Dermis microvascular lymphatic vessel endothelial cell (primary cell): ENCODE results near the gene TRIOBP. TPM values are rescaled to one million over a fixed set of nuclear protein-coding genes. Genes with fewer than 3 reads are reported as not detected.

Experiments
- DNase-seq, 2 donors: peaks; one replicate each; pipeline versions ENCODE4 v3.0.0 to v3.0.0-alpha.2; 2010; ENCODE audit warnings: low read depth in 2 of 2
- total RNA-seq: library from RNA; depleted of rRNA; stranded (reverse); fragments of >200 nt; gene quantifications from 2 replicates; pipeline ENCODE4 v1.2.1, GENCODE V29; 2014

Gene TRIOBP
- total RNA-seq, 1 donor from 2014 or later: 95.9 TPM

DNA sequence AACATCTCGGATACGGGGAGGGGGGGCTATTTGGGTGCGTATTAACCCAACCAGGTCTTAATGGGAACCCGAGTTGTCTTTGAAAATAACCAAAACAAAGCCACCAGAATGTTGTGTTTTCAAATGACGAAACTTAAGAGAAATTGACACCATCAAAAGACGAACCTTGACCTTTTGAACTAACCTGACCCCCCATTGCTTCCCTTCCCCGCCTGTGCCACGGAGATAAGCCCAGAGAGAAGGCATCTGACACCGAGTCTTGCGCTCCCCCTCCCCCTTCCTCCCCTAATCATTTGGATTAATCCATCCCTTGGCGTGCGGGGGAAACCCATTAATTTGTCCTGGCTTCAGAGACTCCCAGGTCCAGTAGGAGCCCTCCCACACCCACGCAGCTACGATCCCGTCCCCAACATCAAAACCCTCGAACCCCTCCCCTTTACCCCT lies 106.4 kb downstream of the TRIOBP start:
- no peak for DNase-seq

DNA sequence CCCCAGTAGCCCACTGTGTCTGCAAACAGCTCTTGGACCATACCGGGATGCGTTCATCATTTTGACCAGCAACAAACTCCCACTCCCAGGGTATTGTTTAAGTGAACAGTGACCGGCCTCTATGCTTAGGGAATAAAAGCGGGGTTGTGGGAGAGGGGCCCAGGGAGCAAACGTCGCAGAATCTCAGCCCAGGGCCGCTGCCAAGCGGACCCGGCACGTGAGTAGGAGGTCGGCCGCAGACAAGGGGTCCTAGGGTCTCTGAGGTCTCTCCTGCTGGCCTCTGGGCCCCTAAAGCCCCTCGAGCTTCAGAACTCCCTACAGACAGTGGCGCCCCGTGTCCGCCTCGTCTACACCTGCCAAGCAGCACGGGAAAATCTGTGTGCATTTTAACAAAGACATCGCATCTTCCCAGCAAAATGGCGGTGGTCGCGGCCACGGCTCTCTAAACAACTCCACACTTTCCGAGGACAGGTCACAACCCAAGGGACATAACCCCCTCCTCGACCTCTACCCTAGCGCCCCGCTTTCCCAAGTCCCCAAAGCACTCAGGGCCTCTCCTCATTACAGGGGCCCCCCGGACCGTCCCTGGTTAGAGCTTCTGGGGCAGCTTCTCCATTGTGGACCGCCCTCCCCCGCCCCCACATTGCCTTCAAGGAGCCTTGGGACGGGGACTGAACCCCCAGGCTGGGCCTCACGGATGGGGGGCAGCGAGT lies 106.9 kb downstream of the TRIOBP start:
- no peak for DNase-seq

DNA sequence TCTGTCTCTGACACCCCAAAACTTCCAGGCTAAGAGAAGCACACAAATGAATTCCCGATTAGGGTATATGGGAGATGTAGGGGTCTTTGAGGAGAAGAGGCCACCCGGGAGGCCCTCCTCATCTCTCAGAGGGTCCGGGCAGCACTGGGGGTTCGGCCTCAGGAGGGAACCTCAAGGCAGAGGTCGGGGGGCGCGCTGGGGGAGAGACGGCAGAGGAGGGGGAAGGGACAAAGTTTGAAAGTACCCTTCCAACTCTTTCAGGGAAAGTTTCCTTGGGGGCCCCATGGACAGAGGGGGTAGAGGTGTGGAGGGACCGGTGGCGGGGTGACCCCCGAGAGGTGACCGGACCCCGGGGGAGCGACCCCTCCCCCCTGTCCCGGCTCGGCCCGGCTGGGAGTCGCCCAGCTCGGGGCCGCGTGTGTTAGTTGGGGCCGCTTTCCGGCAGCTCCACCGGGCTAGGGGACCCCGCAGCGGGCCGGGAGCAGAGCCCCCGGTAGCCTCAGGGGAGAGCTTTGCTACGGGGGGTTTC lies 107.6 kb downstream of the TRIOBP start:
- no peak for DNase-seq

DNA sequence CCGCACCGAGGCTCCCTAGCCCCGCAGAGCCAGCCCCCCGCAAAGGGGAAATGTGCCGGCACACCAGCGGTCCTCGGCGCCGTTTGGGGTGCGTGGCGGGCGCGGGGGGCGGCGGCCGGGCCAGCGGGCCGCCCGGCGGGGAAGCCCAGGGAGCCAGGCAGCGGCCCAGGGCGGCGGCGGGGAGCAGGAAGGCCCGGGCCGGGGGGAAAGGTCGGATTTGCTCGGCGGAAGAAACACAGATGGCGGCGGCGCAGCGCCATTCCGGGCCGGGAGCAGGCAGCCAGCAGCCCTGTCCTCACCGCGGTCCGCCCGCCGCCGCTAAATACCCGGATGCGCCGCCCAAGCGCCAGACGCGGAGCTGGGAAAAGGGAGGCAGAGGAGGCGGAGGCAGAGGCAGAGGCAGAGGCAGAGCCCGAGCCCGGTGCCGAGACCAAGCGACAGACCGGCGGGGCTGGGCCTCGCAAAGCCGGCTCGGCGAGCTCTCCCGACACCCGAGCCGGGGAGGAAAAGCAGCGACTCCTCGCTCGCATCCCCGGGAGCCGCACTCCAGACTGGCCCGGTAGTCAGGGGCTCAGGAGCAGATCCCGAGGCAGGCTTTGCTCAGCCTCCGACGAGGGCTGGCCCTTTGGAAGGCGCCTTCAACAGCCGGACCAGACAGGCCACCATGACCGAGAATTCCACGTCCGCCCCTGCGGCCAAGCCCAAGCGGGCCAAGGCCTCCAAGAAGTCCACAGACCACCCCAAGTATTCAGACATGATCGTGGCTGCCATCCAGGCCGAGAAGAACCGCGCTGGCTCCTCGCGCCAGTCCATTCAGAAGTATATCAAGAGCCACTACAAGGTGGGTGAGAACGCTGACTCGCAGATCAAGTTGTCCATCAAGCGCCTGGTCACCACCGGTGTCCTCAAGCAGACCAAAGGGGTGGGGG lies 108.3 kb downstream of the TRIOBP start:
- DNase-seq: peak; percentile 61 to 88

DNA sequence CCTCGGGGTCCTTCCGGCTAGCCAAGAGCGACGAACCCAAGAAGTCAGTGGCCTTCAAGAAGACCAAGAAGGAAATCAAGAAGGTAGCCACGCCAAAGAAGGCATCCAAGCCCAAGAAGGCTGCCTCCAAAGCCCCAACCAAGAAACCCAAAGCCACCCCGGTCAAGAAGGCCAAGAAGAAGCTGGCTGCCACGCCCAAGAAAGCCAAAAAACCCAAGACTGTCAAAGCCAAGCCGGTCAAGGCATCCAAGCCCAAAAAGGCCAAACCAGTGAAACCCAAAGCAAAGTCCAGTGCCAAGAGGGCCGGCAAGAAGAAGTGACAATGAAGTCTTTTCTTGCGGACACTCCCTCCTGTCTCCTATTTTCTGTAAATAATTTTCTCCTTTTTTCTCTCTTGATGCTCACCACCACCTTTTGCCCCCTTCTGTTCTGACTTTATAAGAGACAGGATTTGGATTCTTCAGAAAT lies 109.0 kb downstream of the TRIOBP start:
- DNase-seq: no peak

DNA sequence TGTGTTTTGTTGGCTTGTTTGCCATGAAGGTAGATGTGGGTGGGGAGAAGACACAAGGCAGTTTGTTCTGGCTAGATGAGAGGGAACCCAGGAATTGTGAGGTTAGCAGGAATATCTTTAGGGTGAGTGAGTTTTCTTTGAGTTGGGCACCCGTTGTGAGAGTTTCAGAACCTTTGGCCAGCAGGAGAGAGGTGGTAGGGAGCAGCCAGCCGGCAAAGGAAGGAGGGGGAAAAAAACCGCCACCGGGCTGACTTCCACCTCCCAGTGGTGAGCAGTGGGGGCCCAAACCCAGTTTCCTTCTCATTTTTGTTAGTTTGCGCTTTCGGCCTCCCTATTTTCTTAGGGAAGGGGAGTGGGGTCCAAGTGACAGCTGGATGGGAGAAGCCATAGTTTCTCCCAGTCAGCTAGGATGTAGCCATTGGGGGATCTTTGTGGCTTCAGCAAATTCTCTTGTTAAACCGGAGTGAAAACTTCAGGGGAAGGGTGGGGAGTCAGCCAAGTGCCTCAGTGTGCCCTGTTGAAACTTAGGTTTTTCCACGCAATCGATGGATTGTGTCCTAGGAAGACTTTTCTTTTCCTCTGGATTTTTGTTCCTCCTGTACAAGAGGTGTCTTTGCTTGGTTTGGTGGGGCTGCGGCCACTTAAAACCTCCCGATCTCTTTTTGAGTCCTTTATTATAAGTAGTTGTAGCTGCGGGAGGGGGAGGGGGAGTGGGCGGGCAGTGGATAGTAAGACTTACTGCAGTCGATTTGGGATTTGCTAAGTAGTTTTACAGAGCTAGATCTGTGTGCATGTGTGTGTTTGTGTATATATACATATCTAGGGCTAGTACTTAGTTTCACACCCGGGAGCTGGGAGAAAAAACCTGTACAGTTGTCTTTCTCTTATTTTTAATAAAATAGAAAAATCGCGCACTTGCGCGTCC lies 109.8 kb downstream of the TRIOBP start:
- DNase-seq: peak in 1 of 2 donors; percentile 36

DNA sequence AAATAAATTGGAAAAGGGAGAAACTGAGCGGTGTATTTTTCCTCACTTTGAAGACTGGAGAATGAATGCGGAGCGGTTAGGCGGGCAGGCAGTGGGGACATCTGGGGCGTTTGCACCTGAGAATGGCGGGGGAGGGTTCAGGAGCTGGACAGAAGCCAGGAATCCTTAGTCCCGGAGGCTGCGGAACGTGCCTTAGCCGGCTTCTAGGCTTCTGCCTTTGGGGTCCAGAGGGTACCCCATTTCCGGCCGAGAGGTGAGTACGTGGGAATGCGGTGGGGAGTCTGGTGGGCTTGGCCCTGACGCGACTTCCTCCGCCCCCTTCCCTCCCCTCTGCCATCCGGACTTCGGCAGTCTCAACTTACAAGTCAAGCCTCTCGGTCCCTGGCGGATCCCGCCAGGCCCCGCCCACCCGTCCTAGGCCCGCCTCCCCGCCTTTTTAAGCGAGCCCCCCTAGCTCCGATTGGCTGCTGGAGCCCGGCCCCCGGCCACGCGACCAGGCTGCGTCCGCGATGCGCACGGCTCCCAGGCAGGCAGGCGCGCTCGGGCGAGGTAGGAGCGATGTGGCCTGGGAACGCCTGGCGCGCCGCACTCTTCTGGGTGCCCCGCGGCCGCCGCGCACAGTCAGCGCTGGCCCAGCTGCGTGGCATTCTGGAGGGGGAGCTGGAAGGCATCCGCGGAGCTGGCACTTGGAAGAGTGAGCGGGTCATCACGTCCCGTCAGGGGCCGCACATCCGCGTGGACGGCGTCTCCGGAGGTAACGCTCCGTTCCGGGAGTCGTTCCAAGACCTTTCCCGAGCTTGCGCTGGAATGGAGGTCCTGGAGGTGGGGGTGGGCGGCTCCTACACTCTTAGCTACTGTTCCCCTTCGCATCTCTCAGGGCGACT lies 110.8 kb downstream of the TRIOBP start, which contains the start of gene GCAT:
GCAT (plus strand) TSS at position 525 of the 884 bp plus-strand sequence; CDS start at position 559, 34 bp downstream.
- DNase-seq: peak; percentile 80 to 98

DNA sequence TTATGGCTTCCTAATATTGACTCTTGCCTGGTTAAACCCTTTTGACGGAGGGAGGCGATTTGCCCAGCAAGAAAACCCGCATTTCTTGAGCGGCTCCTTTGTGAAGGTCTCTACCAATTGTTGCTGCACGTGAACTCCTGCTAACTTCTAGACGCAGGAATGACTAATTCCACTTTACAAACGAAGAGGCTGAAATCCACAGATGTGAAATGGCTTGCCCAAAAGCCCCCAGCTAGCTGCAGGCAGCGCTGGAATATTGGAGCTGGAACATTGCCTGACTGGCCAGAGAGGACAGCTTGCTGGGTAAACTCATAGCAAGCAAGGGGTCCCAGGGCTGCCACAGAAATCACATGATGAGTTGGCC lies 111.4 kb downstream of the TRIOBP start:
- no peak for DNase-seq

DNA sequence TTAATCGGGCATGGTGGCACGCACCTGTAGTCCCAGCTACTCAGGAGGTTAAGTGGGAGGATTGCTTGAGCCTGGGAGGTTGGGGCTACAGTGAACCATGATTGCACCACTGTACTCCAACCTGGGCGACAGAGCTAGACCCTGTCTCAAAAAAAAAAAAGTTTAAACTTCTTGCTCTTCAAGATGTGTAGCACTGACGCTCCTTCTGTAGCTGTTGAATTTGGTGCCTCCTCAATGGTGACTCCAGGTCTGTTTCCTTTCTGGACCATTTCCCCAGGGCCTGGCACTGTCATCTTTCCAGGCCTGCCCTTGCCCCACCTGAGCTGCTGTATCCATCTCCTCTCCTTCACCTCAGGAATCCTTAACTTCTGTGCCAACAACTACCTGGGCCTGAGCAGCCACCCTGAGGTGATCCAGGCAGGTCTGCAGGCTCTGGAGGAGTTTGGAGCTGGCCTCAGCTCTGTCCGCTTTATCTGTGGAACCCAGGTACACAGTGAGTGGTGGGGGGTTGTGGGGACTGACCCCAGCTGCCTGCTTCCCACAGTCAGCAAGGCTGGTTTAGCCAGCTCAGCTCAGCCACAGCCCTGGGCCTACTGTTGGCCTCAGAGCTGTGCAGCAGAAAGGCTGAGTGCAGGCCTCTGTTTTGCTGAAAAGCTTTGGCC lies 113.0 kb downstream of the TRIOBP start:
- DNase-seq: no peak

DNA sequence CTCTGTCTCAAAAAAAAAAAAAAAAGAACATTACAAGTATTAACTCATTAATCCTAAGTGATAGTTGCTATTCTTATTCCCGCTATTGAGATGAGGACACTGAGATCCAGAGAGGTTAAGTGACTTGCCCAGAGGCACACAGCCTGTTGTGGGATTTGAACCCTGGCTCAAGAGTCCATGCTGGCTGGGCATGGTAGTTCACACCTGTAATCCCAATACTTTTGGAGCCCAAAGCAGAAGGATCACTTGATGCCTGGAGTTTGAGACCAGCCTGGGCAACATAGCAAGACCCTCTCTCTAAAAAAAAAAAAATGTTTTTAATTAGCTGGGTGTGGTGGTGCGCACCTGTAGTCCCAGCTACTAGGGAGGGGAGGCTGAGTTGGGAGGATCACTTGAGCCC lies 115.0 kb downstream of the TRIOBP start:
- no peak for DNase-seq

DNA sequence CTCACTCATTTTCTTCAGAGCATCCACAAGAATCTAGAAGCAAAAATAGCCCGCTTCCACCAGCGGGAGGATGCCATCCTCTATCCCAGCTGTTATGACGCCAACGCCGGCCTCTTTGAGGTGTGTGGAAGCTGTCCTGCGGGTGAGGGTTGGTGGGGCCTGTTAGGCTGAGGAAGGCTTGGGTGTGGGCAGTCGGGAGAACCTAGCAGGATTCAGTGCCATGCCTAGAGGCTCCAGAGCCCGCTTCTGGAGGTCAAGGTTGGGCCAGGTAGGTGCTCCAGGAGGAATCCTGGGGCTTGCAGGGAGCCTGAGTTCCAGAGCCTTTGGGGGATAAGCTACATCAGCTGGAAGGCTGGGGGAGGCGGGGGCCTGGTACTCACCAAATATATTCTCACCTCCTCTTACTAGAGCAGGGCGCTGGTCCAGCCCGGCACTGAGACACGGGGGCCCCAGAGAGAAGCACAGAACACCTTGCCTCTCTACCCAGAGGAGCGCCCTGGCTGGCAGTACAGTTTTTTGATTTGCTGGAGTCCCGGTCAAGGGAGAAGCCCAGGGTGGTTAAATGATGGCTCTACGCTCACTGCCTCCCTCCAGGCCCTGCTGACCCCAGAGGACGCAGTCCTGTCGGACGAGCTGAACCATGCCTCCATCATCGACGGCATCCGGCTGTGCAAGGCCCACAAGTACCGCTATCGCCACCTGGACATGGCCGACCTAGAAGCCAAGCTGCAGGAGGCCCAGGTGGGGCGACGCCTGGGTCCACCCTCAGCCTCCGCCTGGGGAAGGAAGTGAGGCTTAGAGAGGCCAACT lies 116.2 kb downstream of the TRIOBP start:
- no peak for DNase-seq

DNA sequence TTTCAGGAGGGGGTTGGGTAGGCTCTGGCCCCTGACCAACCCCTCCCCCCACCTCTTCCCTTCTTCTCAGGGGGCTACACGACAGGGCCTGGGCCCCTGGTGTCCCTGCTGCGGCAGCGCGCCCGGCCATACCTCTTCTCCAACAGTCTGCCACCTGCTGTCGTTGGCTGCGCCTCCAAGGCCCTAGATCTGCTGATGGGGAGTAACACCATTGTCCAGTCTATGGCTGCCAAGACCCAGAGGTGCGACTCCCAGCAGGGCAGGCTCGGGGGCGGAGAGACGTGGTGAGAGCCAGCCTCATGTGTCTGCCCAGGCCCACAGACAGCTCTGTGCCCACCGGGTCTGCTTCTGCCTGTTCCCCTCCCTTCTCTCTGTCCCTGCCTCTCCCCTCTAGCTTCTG lies 118.7 kb downstream of the TRIOBP start:
- DNase-seq: no peak

DNA sequence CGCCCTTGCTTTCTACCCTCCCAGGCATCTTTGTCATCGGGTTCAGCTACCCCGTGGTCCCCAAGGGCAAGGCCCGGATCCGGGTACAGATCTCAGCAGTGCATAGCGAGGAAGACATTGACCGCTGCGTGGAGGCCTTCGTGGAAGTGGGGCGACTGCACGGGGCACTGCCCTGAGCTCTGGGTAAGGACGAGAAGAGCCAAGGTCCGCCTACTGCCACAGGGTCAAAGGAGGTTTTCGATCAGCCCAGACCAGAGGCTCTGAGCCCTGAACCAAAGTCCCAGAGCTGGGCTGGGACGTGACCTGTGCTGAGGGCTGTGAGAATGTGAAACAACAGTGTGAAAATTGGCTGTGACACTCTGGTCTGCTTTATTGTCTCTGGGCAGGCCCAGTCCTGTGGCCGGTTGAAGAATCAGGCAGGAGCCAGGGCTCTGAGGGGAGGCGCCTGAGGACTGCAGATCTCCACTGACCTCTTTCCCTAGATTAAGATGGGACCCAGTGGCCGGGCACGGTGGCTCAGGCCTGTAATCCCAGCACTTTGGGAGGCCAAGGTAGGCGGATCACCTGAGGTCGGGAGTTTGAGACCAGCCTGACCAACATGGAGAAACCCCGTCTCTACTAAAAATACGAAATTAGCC lies 119.8 kb downstream of the TRIOBP start:
- DNase-seq: no peak

DNA sequence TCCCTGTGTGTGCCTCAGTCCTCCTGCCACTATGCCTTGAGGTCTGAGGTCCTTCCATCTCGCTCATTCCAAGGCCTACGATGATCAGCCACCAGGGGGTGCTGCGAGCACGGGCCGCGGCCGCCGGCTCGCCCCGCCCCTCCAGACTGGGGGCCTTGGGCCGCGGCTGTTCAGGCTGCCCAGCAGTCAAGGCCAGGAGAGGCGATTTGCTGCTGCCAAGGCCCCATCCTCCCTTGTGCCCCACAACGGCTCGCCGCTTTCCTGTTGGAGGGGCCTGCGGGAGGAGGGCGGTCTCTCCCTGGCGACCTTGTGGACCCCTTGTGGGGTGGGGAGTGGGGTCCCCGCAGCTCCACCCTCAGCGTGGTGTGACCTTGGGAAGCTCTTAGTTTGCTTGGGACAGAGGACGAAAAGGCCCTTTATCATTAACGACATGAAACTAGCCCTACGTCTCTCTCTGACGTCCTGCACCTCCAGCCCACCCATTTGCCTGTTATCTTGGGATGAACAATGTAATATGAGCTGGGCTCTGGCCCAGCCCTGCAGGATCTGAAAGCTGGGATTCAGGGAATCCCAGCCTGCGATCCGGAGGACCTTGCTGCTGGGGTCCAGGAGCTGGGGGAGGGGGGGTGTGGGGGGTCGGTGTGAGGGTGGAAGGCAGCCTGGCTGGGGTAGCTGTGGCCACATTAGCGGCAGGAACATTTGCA lies 121.0 kb downstream of the TRIOBP start:
- peak in 1 of 2 donors; percentile 81 for DNase-seq

DNA sequence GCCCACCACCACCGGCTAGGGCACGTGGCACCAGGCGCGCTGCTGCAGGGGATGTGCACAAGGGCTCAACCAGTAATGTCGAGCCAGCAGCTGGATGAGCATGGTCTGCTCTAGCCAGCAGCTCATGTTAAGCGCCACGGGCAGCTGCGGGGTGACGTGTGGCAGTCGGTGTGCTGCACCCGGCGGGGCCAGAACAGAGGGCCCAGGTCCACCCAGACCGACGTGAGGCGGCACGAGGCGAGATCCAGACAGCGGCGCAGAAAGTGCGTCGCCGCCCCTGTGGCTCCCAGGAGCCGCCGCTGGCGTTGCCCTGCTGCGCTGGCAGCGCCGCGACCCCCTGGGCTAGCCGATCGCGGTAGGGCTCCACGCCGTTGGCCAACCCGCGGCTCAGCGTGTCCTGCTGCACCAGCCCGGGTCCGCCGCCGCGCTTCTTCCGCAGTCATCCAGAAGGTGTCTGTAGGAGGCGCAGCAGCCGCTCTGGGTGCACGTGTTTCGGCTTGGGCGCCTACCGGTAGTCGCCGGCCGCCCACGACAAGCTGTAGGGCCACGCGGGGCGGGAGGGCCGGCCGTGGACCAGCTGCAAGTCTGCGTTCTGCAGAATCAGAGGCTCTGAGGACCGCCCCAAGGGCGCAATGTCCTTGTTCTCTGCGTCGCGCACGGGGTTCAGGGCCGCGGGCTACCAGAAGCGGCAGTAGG lies 121.7 kb downstream of the TRIOBP start:
- DNase-seq: peak in 1 of 2 donors; percentile 75

DNA sequence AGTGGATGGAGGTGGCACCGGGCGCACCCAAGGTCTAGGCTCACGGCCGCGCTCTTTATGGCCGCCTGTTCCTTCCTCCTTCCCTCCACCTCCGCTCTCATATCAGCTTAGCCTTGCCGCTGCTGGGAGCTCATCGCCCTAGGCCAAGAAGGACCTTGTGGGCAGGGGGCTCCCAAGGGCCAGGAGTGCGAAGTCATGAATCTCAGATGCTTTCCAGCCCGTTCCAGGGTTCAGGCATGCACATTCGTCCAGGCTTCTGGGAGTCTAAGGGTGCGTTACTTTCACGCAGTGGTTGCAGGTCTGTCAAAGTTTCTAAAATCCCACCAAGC lies 122.2 kb downstream of the TRIOBP start:
- DNase-seq: no peak

DNA sequence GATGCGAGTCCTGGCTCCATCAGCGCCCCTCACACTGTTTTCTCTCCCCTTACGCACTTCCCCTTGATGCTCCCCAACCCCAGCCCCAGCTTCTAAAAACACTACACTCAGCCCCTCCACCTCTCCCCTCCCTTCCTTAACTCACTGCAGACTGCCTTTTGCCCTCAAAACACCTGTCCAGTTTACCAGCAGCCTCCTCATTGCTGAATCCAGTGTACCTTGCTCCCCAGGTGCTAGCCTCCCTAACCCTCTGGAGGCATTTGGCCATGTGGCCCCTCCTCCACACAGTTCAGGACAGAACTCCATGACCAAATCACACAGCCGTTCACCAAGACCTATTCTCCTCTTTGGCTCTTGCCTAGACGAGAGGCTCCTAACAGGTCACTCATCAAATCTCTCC lies 123.5 kb downstream of the TRIOBP start:
- DNase-seq: no peak
